Skeletal muscle cell (primary cell): ENCODE data around the gene SORL1.

Experiments used
- DNase-seq: peaks from one replicate; pipeline ENCODE4 v3.0.0-alpha.2; 2010; ENCODE audit warnings: low read depth
- H3K4me3 ChIP-seq: 2 replicates; pipeline ENCODE4 v1.5.1; 2011; ENCODE audit warnings: low read depth, mild to moderate bottlenecking, control low read depth, low read length, moderate library complexity

SORL1 gene

GRCh38 chr11:121425828-121426227 lies 26.3 kb upstream of the SORL1 start:
- DNase-seq, result no peak
- H3K4me3 ChIP-seq, result no peak overlapping the region

GRCh38 chr11:121426476-121427399 lies 25.4 kb upstream of the SORL1 start:
- no peak overlapping the region for H3K4me3 ChIP-seq
- DNase-seq, result no peak

GRCh38 chr11:121427400-121427744 lies 24.7 kb upstream of the SORL1 start:
- no peak for DNase-seq
- no peak overlapping the region for H3K4me3 ChIP-seq

- no peak overlapping the region for H3K4me3 ChIP-seq
- DNase-seq, result no peak
Observed at GRCh38 chr11:121429556-121429955, 22.6 kb upstream of the SORL1 start.

GRCh38 chr11:121431820-121432526 lies 20.1 kb upstream of the SORL1 start:
- DNase-seq, result no peak

GRCh38 chr11:121435132-121435531 lies 17.0 kb upstream of the SORL1 start:
- no peak overlapping the region for H3K4me3 ChIP-seq
- DNase-seq, result no peak

More at GRCh38 chr11:121431820-121432526, 20.1 kb upstream of the SORL1 start:
- H3K4me3 ChIP-seq, result no peak overlapping the region

- DNase-seq, result no peak
- H3K4me3 ChIP-seq, result no peak overlapping the region
Observed at GRCh38 chr11:121435551-121436511, 16.3 kb upstream of the SORL1 start.

GRCh38 chr11:121437018-121437685 lies 15.0 kb upstream of the SORL1 start:
- no peak overlapping the region for H3K4me3 ChIP-seq
- DNase-seq, result peak; percentile 19

- H3K4me3 ChIP-seq, result no peak overlapping the region
- DNase-seq, result no peak
Observed at GRCh38 chr11:121437686-121438078, 14.4 kb upstream of the SORL1 start.

- no peak for DNase-seq
- no peak overlapping the region for H3K4me3 ChIP-seq
Observed at GRCh38 chr11:121439337-121439736, 12.8 kb upstream of the SORL1 start.

- DNase-seq, result no peak
- no peak overlapping the region for H3K4me3 ChIP-seq
Observed at GRCh38 chr11:121439759-121440158, 12.4 kb upstream of the SORL1 start.

GRCh38 chr11:121441521-121441920 lies 10.6 kb upstream of the SORL1 start:
- no peak overlapping the region for H3K4me3 ChIP-seq
- no peak for DNase-seq

GRCh38 chr11:121443688-121444275 lies 8.3 kb upstream of the SORL1 start:
- DNase-seq, result no peak
- no peak overlapping the region for H3K4me3 ChIP-seq

- no peak overlapping the region for H3K4me3 ChIP-seq
- no peak for DNase-seq
Observed at GRCh38 chr11:121444526-121444925, 7.6 kb upstream of the SORL1 start.

GRCh38 chr11:121445071-121445768 lies 6.9 kb upstream of the SORL1 start:
- no peak for DNase-seq
- H3K4me3 ChIP-seq, result no peak overlapping the region

- H3K4me3 ChIP-seq, result no peak overlapping the region
- DNase-seq, result no peak
Observed at GRCh38 chr11:121446752-121447156, 5.4 kb upstream of the SORL1 start.

- DNase-seq, result no peak
- H3K4me3 ChIP-seq, result no peak overlapping the region
Observed at GRCh38 chr11:121448011-121448410, 4.1 kb upstream of the SORL1 start.

- no peak overlapping the region for H3K4me3 ChIP-seq
- DNase-seq, result no peak
Observed at GRCh38 chr11:121448431-121448941, 3.6 kb upstream of the SORL1 start.
